Measurements from ENCODE around the gene RXRA.

Gene RXRA

DNA sequence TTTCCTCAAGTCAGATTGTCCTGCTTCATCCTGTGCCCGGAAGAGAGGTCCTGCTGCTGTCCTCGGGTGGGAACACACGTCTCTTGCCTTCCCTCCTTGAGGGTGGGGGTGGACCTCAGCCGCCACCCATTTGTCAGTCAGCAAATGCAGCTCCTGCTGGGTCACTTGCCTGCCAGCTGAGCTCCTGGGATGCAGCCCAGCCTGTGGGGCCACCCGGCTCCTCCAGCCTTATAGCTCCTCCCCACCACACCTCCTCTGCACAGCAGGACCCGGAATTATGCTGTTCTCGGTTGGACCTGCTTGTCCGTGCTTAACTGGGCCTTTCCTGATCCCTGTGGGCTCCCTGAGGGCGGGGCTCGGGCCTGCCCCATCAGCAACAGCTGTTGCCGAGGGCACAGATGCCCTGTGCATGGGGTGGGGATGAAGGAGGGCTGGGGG lies 52.7 kb downstream of the RXRA start:
- Mint-ChIP-seq H3K4me3 (no peak overlapping the region), H3K27ac (ENCODE audit: low read depth) (no peak overlapping the region), H3K9me3 (no peaks in the 10 kb centered on the region), H3K27me3 (no peaks in the 10 kb centered on the region), H3K36me3 (ENCODE audit: insufficient read depth) (peaks cover 14% of the 10 kb centered on the region), H3K4me1 (peaks cover 37% of the 10 kb centered on the region)
- DNase-seq (ENCODE audit: low spot score in 2 of 2): no peak
- ATAC-seq (replicated peaks; ENCODE audit: extremely low read depth, poor library complexity, severe bottlenecking): no peak

DNA sequence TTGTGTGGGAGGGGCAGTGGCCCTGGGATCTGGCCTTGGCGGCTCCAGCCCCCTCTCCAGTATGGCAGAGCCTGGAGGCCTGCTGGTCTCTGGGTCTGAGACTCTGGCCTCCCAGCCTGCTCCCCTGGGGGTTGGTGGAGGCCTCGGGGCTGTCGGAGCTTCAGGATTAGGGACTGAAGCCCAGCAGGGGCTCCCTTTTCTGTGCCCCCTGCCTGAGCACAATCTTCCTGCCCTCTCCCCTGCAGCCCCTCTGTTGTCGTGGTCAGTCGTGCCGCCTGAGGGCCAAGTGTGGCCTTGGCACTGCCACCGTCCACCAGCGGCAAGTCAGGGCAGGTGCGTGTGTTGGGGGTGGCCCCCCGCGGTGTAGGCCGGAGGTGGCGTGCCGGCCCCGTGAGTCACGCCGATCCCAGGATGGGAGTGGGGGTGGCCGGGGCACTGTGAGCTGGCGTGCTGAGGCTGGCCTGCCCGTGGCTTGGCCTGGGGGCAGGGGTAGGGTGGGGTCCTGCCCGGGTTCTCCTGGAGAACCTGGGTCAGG lies 53.6 kb downstream of the RXRA start:
- Mint-ChIP-seq H3K27me3 (no peaks in the 10 kb centered on the region), H3K27ac (ENCODE audit: low read depth) (no peak overlapping the region), H3K36me3 (ENCODE audit: insufficient read depth) (peaks cover 14% of the 10 kb centered on the region), H3K9me3 (no peaks in the 10 kb centered on the region), H3K4me1 (peaks cover 42% of the 10 kb centered on the region), H3K4me3 (no peak overlapping the region)
- ATAC-seq (replicated peaks; ENCODE audit: extremely low read depth, poor library complexity, severe bottlenecking): no peak
- DNase-seq (ENCODE audit: low spot score in 2 of 2): no peak

- peak overlapping the region; percentile 83 for H3K4me3 Mint-ChIP-seq
- ATAC-seq (replicated peaks; ENCODE audit: extremely low read depth, poor library complexity, severe bottlenecking) (no peak), DNase-seq (ENCODE audit: low spot score in 2 of 2) (no peak)
- no peaks in the 10 kb centered on the region for H3K9me3 Mint-ChIP-seq
- H3K27me3 Mint-ChIP-seq: no peaks in the 10 kb centered on the region
- H3K4me1 Mint-ChIP-seq: peaks cover 37% of the 10 kb centered on the region
- H3K27ac Mint-ChIP-seq (ENCODE audit: low read depth): peak overlapping the region; percentile 90
- H3K36me3 Mint-ChIP-seq (ENCODE audit: insufficient read depth): peaks cover 14% of the 10 kb centered on the region
Measured at GRCh38 chr9:134380542-134381271, 54.5 kb downstream of the RXRA start.

DNA sequence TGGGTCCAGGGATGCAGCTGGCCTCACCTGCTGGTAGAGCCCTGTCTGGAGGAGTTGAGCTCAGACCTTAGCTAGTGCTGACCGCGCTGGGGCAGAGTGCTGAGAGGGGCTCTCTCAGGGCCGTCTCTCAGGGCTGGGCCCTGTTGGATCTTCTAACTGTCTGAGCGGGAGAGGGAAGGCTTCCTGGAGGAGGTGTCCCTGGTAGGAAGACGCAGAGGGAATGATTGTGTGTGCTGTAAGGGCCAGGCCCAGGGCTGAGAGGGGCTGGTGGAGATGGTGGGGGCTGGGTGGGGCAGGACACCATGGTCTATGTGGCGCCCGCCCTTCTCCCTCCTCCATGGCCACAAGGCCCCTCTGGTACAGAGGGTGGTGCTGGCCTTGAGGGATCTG lies 55.0 kb downstream of the RXRA start:
- Mint-ChIP-seq H3K4me1 (peaks cover 37% of the 10 kb centered on the region), H3K36me3 (ENCODE audit: insufficient read depth) (peaks cover 15% of the 10 kb centered on the region), H3K9me3 (no peaks in the 10 kb centered on the region), H3K4me3 (peak overlapping the region; percentile 83), H3K27me3 (no peaks in the 10 kb centered on the region), H3K27ac (ENCODE audit: low read depth) (peak overlapping the region; percentile 90)
- ATAC-seq (replicated peaks; ENCODE audit: extremely low read depth, poor library complexity, severe bottlenecking): peak; percentile 4
- no peak for DNase-seq (ENCODE audit: low spot score in 2 of 2)

DNA sequence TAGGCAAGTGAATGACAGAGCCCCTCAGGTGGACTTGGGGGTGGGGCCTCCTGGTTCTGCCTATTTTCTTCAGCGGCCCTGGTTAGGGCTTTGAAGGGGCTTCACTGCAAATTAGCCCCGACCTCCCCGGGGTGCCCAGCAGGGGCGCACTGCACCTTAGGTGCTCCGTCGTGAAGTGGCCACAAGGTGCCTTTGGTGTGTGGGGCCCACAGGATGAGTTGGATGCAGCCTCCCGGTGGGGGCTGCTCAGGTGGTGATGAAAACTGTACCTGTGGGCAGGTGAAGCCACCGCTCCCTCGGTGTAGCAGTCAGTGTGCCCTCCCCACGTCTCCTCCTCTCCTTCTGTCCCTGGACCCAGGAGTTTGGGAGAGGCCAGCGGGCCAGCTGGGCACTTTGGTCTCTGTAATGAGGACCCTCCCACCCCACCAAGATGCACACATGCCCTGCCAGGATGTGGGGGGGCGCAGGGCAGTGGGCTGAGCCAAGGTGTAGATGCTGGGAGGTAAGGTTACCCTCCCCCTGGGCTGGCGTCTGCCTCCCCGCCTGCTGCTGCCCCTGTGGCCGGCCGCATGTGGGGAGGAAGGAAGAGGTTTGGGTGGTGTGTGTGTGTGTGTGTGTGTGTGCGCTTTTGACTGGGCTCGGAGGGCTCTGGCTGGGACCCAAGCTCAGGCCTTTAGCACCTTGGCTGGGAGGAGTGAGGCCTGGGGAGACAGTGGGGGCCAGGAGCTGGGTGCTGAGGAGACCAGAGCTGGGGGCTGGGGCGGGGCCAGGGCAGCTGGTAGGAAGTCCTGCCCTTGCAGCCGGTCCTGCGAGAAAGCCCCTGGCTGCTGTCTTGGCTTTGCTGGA lies 55.6 kb downstream of the RXRA start:
- H3K4me3 Mint-ChIP-seq: peak overlapping the region; percentile 83
- no peaks in the 10 kb centered on the region for H3K9me3 Mint-ChIP-seq
- H3K27ac Mint-ChIP-seq (ENCODE audit: low read depth): peak overlapping the region; percentile 90
- peaks cover 15% of the 10 kb centered on the region for H3K36me3 Mint-ChIP-seq (ENCODE audit: insufficient read depth)
- no peaks in the 10 kb centered on the region for H3K27me3 Mint-ChIP-seq
- ATAC-seq (replicated peaks; ENCODE audit: extremely low read depth, poor library complexity, severe bottlenecking) (peak; percentile 75), DNase-seq (ENCODE audit: low spot score in 2 of 2) (peak; percentile 52 to 67)
- peaks cover 37% of the 10 kb centered on the region for H3K4me1 Mint-ChIP-seq

DNA sequence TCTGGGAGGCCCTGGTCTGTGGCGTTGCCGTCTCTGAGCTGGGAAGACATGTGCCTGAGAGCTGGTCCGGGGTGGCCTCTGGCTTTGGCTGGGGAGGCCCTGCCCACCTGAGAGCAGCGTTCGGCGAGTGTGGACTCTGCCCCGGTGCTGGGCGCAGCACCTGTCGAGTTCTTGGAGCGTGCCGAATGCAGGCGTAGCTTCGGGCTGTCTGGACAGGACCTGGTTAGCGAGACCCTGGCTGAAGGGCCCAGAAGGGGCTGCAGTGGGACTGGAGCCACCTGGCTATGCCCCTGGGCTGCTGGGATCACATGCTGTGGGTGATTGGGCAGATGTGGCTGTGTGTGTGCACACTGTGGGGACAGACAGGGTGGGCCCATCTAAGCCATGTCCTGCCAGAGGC lies 56.5 kb downstream of the RXRA start:
- Mint-ChIP-seq H3K27ac (ENCODE audit: low read depth) (peak overlapping the region; percentile 90), H3K36me3 (ENCODE audit: insufficient read depth) (peaks cover 15% of the 10 kb centered on the region), H3K9me3 (no peaks in the 10 kb centered on the region), H3K4me1 (peaks cover 37% of the 10 kb centered on the region), H3K27me3 (no peaks in the 10 kb centered on the region), H3K4me3 (peak overlapping the region; percentile 83)
- ATAC-seq (replicated peaks; ENCODE audit: extremely low read depth, poor library complexity, severe bottlenecking) (no peak), DNase-seq (ENCODE audit: low spot score in 2 of 2) (no peak)

DNA sequence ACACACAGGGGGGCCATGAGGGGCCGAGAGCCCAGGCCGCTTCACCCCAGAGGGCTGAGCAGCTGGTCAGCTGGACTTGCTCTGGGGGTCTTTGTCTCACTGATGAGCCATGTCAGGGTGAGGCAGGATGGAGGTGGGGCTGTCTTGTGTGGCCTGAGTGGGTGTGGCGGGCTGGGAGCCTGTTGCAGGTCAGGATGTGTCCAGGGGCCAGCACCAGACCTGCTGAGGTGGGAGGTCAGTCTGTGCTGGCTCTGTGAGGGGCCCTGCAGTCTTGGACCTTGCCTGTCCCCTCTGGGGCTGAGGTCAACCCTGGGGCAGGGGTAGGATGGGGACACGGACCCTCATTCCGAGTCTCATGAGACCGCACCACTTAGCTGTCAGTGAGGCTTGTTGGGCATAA lies 56.9 kb downstream of the RXRA start:
- H3K4me3 Mint-ChIP-seq: peak overlapping the region; percentile 83
- H3K27me3 Mint-ChIP-seq: no peaks in the 10 kb centered on the region
- no peak for DNase-seq (ENCODE audit: low spot score in 2 of 2)
- H3K4me1 Mint-ChIP-seq: peaks cover 41% of the 10 kb centered on the region
- H3K27ac Mint-ChIP-seq (ENCODE audit: low read depth): no peak overlapping the region
- no peaks in the 10 kb centered on the region for H3K9me3 Mint-ChIP-seq
- peaks cover 14% of the 10 kb centered on the region for H3K36me3 Mint-ChIP-seq (ENCODE audit: insufficient read depth)
- ATAC-seq (replicated peaks; ENCODE audit: extremely low read depth, poor library complexity, severe bottlenecking): no peak

- Mint-ChIP-seq H3K27ac (ENCODE audit: low read depth) (no peak overlapping the region), H3K36me3 (ENCODE audit: insufficient read depth) (peaks cover 17% of the 10 kb centered on the region), H3K9me3 (no peaks in the 10 kb centered on the region), H3K27me3 (no peaks in the 10 kb centered on the region), H3K4me3 (no peak overlapping the region), H3K4me1 (peaks cover 44% of the 10 kb centered on the region)
- no peak for DNase-seq (ENCODE audit: low spot score in 2 of 2)
- ATAC-seq (replicated peaks; ENCODE audit: extremely low read depth, poor library complexity, severe bottlenecking): no peak
Measured at GRCh38 chr9:134384811-134385479, 58.7 kb downstream of the RXRA start.

DNA sequence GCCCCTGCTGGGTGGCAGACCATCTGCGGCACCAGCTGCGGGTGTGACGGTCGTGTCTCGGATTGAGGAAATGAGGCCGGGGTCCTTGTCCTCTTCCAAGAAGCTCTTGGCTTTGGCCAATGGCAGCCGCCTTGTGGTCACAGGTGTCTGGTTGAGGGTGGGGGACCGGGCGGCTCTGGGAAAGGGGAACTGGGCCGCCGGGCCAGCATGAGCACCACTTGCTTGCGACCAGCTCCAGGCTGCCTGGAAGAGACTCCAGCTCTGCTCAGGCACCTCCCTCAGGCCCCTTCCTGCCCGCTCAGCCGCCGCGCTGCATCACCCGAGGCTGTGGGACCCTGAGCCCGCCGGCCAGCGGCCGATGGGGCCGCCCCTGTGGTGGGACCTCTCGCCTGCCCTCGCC lies 59.7 kb downstream of the RXRA start:
- H3K4me3 Mint-ChIP-seq: no peak overlapping the region
- peaks cover 20% of the 10 kb centered on the region for H3K36me3 Mint-ChIP-seq (ENCODE audit: insufficient read depth)
- no peaks in the 10 kb centered on the region for H3K9me3 Mint-ChIP-seq
- DNase-seq (ENCODE audit: low spot score in 2 of 2) (no peak), ATAC-seq (replicated peaks; ENCODE audit: extremely low read depth, poor library complexity, severe bottlenecking) (no peak)
- H3K4me1 Mint-ChIP-seq: peaks cover 51% of the 10 kb centered on the region
- no peak overlapping the region for H3K27ac Mint-ChIP-seq (ENCODE audit: low read depth)
- H3K27me3 Mint-ChIP-seq: no peaks in the 10 kb centered on the region

DNA sequence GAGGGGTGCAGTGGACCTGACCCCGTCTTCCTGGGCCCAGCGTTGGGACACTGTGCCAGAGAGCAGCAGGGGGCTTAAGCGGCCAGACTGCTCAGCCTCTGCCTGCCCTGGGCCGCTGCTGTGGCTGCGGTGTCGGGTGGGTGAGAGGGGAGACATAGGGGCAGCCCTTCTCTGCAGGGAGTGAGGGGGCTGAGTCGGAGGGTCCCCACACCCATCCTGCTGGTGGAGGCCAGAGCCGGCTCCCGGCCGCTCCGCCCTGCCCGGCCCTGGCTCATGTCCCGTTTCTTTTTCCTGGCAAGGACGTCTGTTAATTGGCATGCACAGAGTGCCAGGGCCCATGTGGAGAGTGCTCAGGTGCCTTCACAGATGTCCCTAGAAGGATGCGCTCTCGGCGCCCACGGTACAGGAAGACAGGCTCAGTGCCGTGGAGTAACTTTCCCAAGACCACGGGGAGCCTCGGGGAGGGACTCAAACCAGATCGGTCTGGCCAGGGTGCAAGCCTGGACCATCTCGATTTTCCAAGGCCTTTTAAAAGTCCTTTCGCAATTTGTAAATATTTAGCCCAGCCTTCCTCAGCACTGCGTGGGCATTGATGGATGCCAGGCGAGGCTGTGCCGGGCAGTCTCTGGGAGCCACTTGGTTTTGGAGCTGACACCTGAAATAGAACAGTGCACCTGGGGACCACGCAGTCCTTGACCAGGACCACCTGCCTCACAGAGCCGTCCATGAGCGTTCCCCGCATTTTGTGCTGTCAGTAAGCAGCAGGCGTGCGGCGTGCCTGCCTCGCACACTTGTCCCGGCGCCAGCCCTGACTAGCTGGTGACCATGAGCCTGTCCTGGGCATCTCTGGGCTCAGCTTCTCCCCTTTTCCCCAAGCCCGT lies 60.9 kb downstream of the RXRA start:
- no peak overlapping the region for H3K27ac Mint-ChIP-seq (ENCODE audit: low read depth)

DNA sequence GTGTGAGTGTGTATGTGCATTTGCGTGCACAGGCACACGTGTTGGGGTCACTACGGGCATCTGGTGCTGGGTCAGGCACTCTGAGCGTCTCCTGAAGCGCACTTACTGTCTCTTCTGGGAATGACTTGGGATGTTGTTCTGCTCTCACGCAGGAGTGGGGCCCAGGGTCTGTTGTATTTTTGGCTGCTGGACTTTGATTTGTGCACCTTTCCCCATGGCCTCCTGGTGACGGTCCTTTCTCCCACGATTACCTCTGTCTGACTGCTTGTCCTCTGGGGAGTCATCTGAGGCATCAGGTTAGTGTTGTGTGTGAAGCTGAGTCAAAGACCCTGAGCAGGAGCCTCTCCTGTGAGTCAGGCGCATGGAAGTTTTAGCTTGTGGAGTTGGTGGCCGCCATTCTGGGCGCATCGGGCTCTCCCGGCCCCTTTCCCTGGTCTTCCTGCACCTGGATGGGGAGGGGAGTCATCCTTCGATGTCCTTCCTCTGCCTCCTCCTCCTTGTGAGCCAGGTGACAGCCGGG lies 62.1 kb downstream of the RXRA start:
- H3K4me3 Mint-ChIP-seq: peak overlapping the region; percentile 4
- no peaks in the 10 kb centered on the region for H3K27me3 Mint-ChIP-seq
- peaks cover 22% of the 10 kb centered on the region for H3K36me3 Mint-ChIP-seq (ENCODE audit: insufficient read depth)
- ATAC-seq (replicated peaks; ENCODE audit: extremely low read depth, poor library complexity, severe bottlenecking): no peak
- no peak for DNase-seq (ENCODE audit: low spot score in 2 of 2)
- H3K27ac Mint-ChIP-seq (ENCODE audit: low read depth): peak overlapping the region; percentile 25
- H3K9me3 Mint-ChIP-seq: no peaks in the 10 kb centered on the region
- H3K4me1 Mint-ChIP-seq: peaks cover 48% of the 10 kb centered on the region

More for the DNA sequence above, 60.9 kb downstream of the RXRA start:
- H3K27me3 Mint-ChIP-seq: no peaks in the 10 kb centered on the region
- no peaks in the 10 kb centered on the region for H3K9me3 Mint-ChIP-seq
- ATAC-seq (replicated peaks; ENCODE audit: extremely low read depth, poor library complexity, severe bottlenecking): no peak
- no peak for DNase-seq (ENCODE audit: low spot score in 2 of 2)
- peaks cover 25% of the 10 kb centered on the region for H3K36me3 Mint-ChIP-seq (ENCODE audit: insufficient read depth)
- H3K4me1 Mint-ChIP-seq: peaks cover 49% of the 10 kb centered on the region
- H3K4me3 Mint-ChIP-seq: no peak overlapping the region
